ENCODE results near the gene PLK2.

GRCh38 chr5:58410441-58410840, 49.4 kb downstream of the PLK2 start:
- TF ChIP-seq CTCF (conservative IDR thresholded peaks at IDR 0.05; ENCODE audit: low read depth, low read length) (no peak), EZH2 (IDR thresholded peaks at IDR 0.05; ENCODE audit: low read length, unreplicated experiment) (no peak)
